Measurements from ENCODE around the gene DYRK1A.

Gene DYRK1A

DNA sequence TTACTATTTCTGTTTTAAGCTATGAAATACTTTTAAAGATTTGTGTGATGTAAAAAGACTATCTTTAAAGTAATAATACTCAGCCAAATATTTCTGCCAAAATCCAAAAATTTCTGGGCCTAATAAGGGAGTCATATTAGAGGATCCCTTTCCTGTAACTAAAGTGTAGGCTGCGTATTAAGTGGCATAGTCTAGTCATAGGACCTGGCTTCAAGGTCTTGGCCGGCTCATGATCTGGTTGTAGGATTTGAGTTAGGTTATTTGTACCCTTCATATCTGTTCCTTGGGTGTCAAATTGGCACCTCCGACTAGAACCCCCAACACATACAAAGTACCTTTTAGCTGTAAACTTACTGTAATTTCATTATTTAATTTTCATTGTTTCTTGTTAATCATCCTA lies 107.8 kb downstream of the DYRK1A start:
- TF ChIP-seq, protein P1, sequence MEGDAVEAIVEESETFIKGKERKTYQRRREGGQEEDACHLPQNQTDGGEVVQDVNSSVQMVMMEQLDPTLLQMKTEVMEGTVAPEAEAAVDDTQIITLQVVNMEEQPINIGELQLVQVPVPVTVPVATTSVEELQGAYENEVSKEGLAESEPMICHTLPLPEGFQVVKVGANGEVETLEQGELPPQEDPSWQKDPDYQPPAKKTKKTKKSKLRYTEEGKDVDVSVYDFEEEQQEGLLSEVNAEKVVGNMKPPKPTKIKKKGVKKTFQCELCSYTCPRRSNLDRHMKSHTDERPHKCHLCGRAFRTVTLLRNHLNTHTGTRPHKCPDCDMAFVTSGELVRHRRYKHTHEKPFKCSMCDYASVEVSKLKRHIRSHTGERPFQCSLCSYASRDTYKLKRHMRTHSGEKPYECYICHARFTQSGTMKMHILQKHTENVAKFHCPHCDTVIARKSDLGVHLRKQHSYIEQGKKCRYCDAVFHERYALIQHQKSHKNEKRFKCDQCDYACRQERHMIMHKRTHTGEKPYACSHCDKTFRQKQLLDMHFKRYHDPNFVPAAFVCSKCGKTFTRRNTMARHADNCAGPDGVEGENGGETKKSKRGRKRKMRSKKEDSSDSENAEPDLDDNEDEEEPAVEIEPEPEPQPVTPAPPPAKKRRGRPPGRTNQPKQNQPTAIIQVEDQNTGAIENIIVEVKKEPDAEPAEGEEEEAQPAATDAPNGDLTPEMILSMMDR (IDR thresholded peaks at IDR 0.05) = no peak
- Histone ChIP-seq H3K4me2 (ENCODE audit: low read length) (no peak overlapping the region), H3K27me3 (ENCODE audit: control insufficient read depth, insufficient read depth, low read length) (no peaks in the 10 kb centered on the region), H3K27ac (no peak overlapping the region), H3K4me3 (ENCODE audit: low read depth, low read length) (no peak overlapping the region), H3K79me2 (peaks cover 33% of the 10 kb centered on the region), H3K9ac (no peak overlapping the region), H3K4me1 (no peaks in the 10 kb centered on the region), H3K36me3 (ENCODE audit: control insufficient read depth, insufficient read depth, low read length) (no peaks in the 10 kb centered on the region), H3K9me3 (ENCODE audit: control insufficient read depth, low read length) (no peaks in the 10 kb centered on the region), H2AFZ (no peak overlapping the region)

DNA sequence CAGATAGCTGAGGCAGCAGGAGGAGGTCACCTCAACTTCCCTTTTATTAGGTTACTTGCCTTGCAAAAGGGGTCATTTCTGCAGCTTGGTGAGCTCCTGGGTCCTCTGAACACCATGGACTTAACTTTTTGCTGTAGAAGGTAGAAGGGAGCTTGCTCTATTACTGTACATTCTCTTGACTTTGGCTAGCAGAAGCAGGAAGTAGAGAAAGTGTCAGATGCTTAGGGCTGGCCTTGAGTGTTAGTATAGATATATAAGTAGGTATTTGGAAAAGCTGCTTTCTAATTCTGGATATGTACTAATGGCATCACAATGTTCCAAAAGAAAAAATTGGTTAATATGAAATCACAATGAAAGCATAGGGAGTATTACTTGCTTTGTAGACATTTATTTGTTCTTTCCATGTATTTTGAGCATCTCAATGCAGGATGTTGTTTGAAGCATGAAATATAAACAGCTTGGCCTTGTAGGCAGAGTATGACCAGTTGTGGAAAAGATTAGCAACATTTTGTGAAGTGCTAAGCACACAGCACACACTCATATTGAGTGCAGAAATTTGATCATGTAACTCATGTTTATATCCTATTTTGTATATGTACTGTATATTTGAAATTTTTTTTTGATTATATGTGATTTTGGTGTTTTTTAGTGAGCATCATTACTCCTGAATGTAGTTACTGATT lies 108.8 kb downstream of the DYRK1A start:
- TF ChIP-seq, protein P1 (IDR thresholded peaks at IDR 0.05) = no peak
- Histone ChIP-seq H3K27ac (no peak overlapping the region), H3K9me3 (ENCODE audit: control insufficient read depth, low read length) (no peaks in the 10 kb centered on the region), H3K9ac (no peak overlapping the region), H3K4me2 (ENCODE audit: low read length) (no peak overlapping the region), H2AFZ (no peak overlapping the region), H3K79me2 (peaks cover 25% of the 10 kb centered on the region), H3K27me3 (ENCODE audit: control insufficient read depth, insufficient read depth, low read length) (no peaks in the 10 kb centered on the region), H3K4me1 (no peaks in the 10 kb centered on the region), H3K36me3 (ENCODE audit: control insufficient read depth, insufficient read depth, low read length) (no peaks in the 10 kb centered on the region), H3K4me3 (ENCODE audit: low read depth, low read length) (no peak overlapping the region)

DNA sequence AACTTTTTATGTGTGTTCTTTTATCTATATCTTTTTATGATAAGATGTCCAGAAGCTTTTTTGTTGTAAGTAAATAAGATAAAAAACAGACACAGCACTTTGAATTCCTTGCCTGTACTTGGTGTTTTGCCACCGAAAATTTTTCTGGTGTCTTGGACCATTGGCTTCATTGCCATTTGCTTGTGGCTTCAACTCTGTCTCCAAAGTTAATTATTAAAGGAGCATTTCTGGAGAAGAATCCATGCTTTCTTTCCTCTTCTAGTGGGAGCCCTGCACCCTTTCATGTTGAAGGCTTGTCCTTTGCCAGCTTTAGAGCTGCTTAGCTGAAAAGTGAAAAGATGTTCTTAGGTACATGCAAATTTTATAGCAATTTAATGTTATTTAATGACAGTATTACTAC lies 112.2 kb downstream of the DYRK1A start:
- no peaks in the 10 kb centered on the region for H3K4me1 ChIP-seq
- no peak overlapping the region for H3K9ac ChIP-seq
- peaks cover 17% of the 10 kb centered on the region for H3K79me2 ChIP-seq
- no peak overlapping the region for H3K4me3 ChIP-seq (ENCODE audit: low read depth, low read length)
- TF ChIP-seq, protein P1 (IDR thresholded peaks at IDR 0.05) = no peak
- H3K4me2 ChIP-seq (ENCODE audit: low read length) = no peak overlapping the region
- no peak overlapping the region for H3K27ac ChIP-seq
- no peaks in the 10 kb centered on the region for H3K9me3 ChIP-seq (ENCODE audit: control insufficient read depth, low read length)
- H3K27me3 ChIP-seq (ENCODE audit: control insufficient read depth, insufficient read depth, low read length) = no peaks in the 10 kb centered on the region
- no peaks in the 10 kb centered on the region for H3K36me3 ChIP-seq (ENCODE audit: control insufficient read depth, insufficient read depth, low read length)
- no peak overlapping the region for H2AFZ ChIP-seq

DNA sequence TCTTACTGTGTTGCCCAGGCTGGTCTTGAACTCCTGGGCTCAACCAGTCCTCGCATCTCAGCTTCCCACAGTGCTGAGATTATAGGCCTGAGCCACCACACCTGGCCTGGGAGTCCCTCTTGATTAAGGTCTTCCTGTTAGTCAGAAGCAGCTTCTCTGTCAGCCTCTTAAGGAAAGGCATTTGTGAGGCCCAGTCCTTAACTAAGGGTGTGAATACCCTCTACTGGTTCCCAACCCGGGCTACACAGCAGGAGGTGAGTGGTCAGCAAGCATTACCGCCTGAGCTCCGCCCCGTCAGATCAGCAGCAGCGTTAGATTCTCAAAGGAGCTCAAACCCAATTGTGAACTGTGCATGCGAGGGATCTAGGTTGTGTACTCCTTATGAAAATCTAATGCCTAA lies 117.2 kb downstream of the DYRK1A start:
- no peaks in the 10 kb centered on the region for H3K9me3 ChIP-seq (ENCODE audit: control insufficient read depth, low read length)
- peaks cover 5% of the 10 kb centered on the region for H3K79me2 ChIP-seq
- H3K4me1 ChIP-seq = peaks cover 5% of the 10 kb centered on the region
- TF ChIP-seq, protein P1 (IDR thresholded peaks at IDR 0.05) = no peak
- no peak overlapping the region for H2AFZ ChIP-seq
- no peak overlapping the region for H3K4me2 ChIP-seq (ENCODE audit: low read length)
- no peak overlapping the region for H3K9ac ChIP-seq
- H3K27ac ChIP-seq = no peak overlapping the region
- H3K36me3 ChIP-seq (ENCODE audit: control insufficient read depth, insufficient read depth, low read length) = no peaks in the 10 kb centered on the region
- H3K27me3 ChIP-seq (ENCODE audit: control insufficient read depth, insufficient read depth, low read length) = no peaks in the 10 kb centered on the region
- no peak overlapping the region for H3K4me3 ChIP-seq (ENCODE audit: low read depth, low read length)

All from parathyroid adenoma (tissue), 2 donors.